GM23338 (cell line): ENCODE results near the gene VAT1. TPM values are rescaled to one million over a fixed set of nuclear protein-coding genes. Genes with fewer than 3 reads are reported as not detected.
A peak's percentile ranks its signal among the peaks of the same experiment; 100 is the strongest.

Experiments used
- ATAC-seq: fragments of 200-7000 bp; cut with Tn5 transposase; 3 replicates; pipeline ENCODE4 v1.9.1; 2020
- DNase-seq: peaks from one replicate; pipeline ENCODE4 v3.0.0-alpha.2; 2015; ENCODE audit warnings: low spot score
- H2AFZ ChIP-seq: fragments of 200-600 bp; sonication (generic); 2 replicates; pipeline ENCODE4 v1.8.0; 2016; ENCODE audit warnings: antibody characterized with exemption, mild to moderate bottlenecking, moderate library complexity
- H3F3A ChIP-seq: fragments of 200-600 bp; sonication (generic); replicated peaks from 2 replicates; pipeline ENCODE4 v1.8.0; 2017; ENCODE audit warnings: antibody characterized with exemption, mixed run types, low read depth
- H3K27ac ChIP-seq: fragments of 200-600 bp; sonication (generic); 2 replicates; pipeline ENCODE4 v1.6.1; 2016; ENCODE audit warnings: low read depth
- H3K27me3 ChIP-seq: fragments of 200-600 bp; sonication (generic); 2 replicates; pipeline ENCODE4 v1.8.0; 2016; ENCODE audit warnings: mild to moderate bottlenecking, mixed run types, moderate library complexity; ENCODE audit not compliant: insufficient read depth
- H3K36me3 ChIP-seq: fragments of 200-600 bp; sonication (generic); 2 replicates; pipeline ENCODE4 v1.8.0; 2016; ENCODE audit warnings: mild to moderate bottlenecking; ENCODE audit not compliant: insufficient read depth
- H3K4me1 ChIP-seq: fragments of 200-600 bp; sonication (generic); 2 replicates; pipeline ENCODE4 v1.8.0; 2016; ENCODE audit warnings: mild to moderate bottlenecking, moderate library complexity; ENCODE audit not compliant: insufficient read depth
- H3K4me2 ChIP-seq: fragments of 200-600 bp; sonication (generic); 2 replicates; pipeline ENCODE4 v1.7.1; 2017; ENCODE audit warnings: mixed run types
- H3K4me3 ChIP-seq: fragments of 200-600 bp; sonication (generic); 2 replicates; pipeline ENCODE4 v1.6.1; 2016; ENCODE audit warnings: mixed run types
- H3K79me2 ChIP-seq: fragments of 200-600 bp; sonication (generic); replicated peaks from 2 replicates; pipeline ENCODE4 v1.8.0; 2017; ENCODE audit warnings: mild to moderate bottlenecking; ENCODE audit not compliant: insufficient read depth
- H3K9me2 ChIP-seq: fragments of 200-600 bp; sonication (generic); 2 replicates; pipeline ENCODE4 v1.8.0; 2017; ENCODE audit not compliant: insufficient read depth
- H4K20me1 ChIP-seq: fragments of 200-600 bp; sonication (generic); replicated peaks from 2 replicates; pipeline ENCODE4 v1.8.0; 2017; ENCODE audit warnings: mild to moderate bottlenecking; ENCODE audit not compliant: insufficient read depth
- H3K27ac Mint-ChIP-seq: 2 replicates; pipeline ENCODE4 v1.8.0; 2020; ENCODE audit warnings: inconsistent platforms, mild to moderate bottlenecking, moderate library complexity, mixed read lengths
- H3K27me3 Mint-ChIP-seq: 3 replicates; pipeline ENCODE4 v1.8.0; 2022; ENCODE audit warnings: low read depth, mild to moderate bottlenecking, moderate library complexity, mixed read lengths, inconsistent platforms; ENCODE audit not compliant: insufficient read depth, poor library complexity
- H3K36me3 Mint-ChIP-seq: 3 replicates; pipeline ENCODE4 v1.8.0; 2021; ENCODE audit warnings: low read depth, mild to moderate bottlenecking, inconsistent platforms, moderate library complexity, mixed read lengths
- H3K4me1 Mint-ChIP-seq: 3 replicates; pipeline ENCODE4 v1.8.0; 2020; ENCODE audit warnings: mild to moderate bottlenecking, inconsistent platforms, mixed read lengths
- H3K4me3 Mint-ChIP-seq: 3 replicates; pipeline ENCODE4 v1.8.0; 2021; ENCODE audit warnings: moderate library complexity, mild to moderate bottlenecking, inconsistent platforms, mixed read lengths
- H3K9me3 Mint-ChIP-seq: 3 replicates; pipeline ENCODE4 v1.8.0; 2020; ENCODE audit warnings: moderate library complexity, mild to moderate bottlenecking, inconsistent platforms, mixed read lengths
- CREB1 ChIP-seq: fragments of 250-450 bp; sonication (Bioruptor Pico); IDR thresholded peaks from 2 replicates; pipeline ENCODE4 v1.5.0; 2020; ENCODE audit warnings: low read depth, mild to moderate bottlenecking, moderate library complexity
- CTCF ChIP-seq, 2 experiments: fragments of 200-600 bp in 1 of 2; sonication (generic) in 1 of 2; conservative IDR thresholded peaks; 2 replicates each; pipeline versions ENCODE4 v1.5.1 to v1.6.1; 2016 to 2017; ENCODE audit warnings: antibody characterized with exemption in 2 of 2, low read depth in 2 of 2, mild to moderate bottlenecking in 2 of 2, moderate library complexity in 1 of 2
- EZH2 ChIP-seq: fragments of 200-600 bp; sonication (generic); IDR thresholded peaks from one replicate; pipeline ENCODE4 v1.8.0; 2017; ENCODE audit warnings: antibody characterized with exemption, mild to moderate bottlenecking, low read depth; ENCODE audit not compliant: unreplicated experiment
- NANOG ChIP-seq: IDR thresholded peaks from 2 replicates; pipeline ENCODE4 v1.6.1; 2016; ENCODE audit warnings: antibody characterized with exemption, borderline replicate concordance
- POLR2AphosphoS5 ChIP-seq: IDR thresholded peaks from 2 replicates; pipeline ENCODE4 v1.6.1; 2016; ENCODE audit warnings: antibody characterized with exemption, low read depth
- REST ChIP-seq: IDR thresholded peaks from one replicate; pipeline ENCODE4 v1.6.1; 2018; ENCODE audit warnings: antibody characterized with exemption; ENCODE audit not compliant: unreplicated experiment
- ZNF114 ChIP-seq: fragments of 250-450 bp; sonication (Bioruptor Pico); IDR thresholded peaks from 2 replicates; pipeline ENCODE4 v1.5.0; 2020; ENCODE audit warnings: mild to moderate bottlenecking, moderate library complexity
- polyA plus RNA-seq: library from polyadenylated mRNA; unstranded; fragments of >200 nt; fragmentation: Nextera tagmentation; extraction: Ambion mirVana; gene quantifications from 2 replicates; pipeline ENCODE4 v1.2.1, GENCODE V29; 2016
- total RNA-seq: library from RNA; depleted of rRNA; stranded (reverse); fragments of >200 nt; shearing (Covaris generic); gene quantifications from 2 replicates; pipeline ENCODE4 v1.2.3, GENCODE V29; 2014

Gene VAT1
- total and polyA plus RNA-seq, 2 experiments from 2014 or later: 233 to 300 TPM

- Mint-ChIP-seq H3K36me3 (peaks cover 32% of the 10 kb centered on the region), H3K9me3 (no peaks in the 10 kb centered on the region), H3K4me1 (peaks cover 18% of the 10 kb centered on the region), H3K27me3 (peaks cover 1% of the 10 kb centered on the region), H3K4me3 (no peak overlapping the region), H3K27ac (peak overlapping the region; percentile 86; the same call in 1 of the 2 replicates)
- H3K4me3 ChIP-seq: no peak overlapping the region
- no peaks in the 10 kb centered on the region for H4K20me1 ChIP-seq
- no peak for DNase-seq
- peaks cover 12% of the 10 kb centered on the region for H3K4me1 ChIP-seq
- peaks cover 7% of the 10 kb centered on the region; the same call in 1 of the 2 replicates for H3K36me3 ChIP-seq
- TF ChIP-seq CREB1 (CRISPR knock-in tag) (no peak), EZH2 (no peak), ZNF114 (CRISPR knock-in tag) (no peak), POLR2AphosphoS5 (no peak), REST (no peak)
- H3K27me3 ChIP-seq: no peaks in the 10 kb centered on the region
- no peak for ATAC-seq
- no peak overlapping the region for H2AFZ ChIP-seq
- peaks cover 10% of the 10 kb centered on the region for H3F3A ChIP-seq
- H3K4me2 ChIP-seq: no peak overlapping the region
- H3K27ac ChIP-seq: peak overlapping the region; percentile 56
- no peaks in the 10 kb centered on the region for H3K9me2 ChIP-seq
- H3K79me2 ChIP-seq: no peaks in the 10 kb centered on the region
Measured at GRCh38 chr17:43068570-43069367, 46.6 kb upstream of the VAT1 start.

GRCh38 chr17:43062984-43063638 is 40.9 kb upstream of the VAT1 start:
- peaks cover 10% of the 10 kb centered on the region for H3K27me3 Mint-ChIP-seq
- peak; percentile 57 for ATAC-seq
- TF ChIP-seq NANOG (peak; percentile 69; the same call in 1 of the 2 replicates), CTCF (conservative IDR thresholded peaks at IDR 0.05; ENCODE audit: low read depth in 2 of 2) (no peak)
- Histone ChIP-seq H3K4me2 (peak overlapping the region; percentile 25; the same call in 1 of the 2 replicates), H3K79me2 (no peaks in the 10 kb centered on the region), H3K4me1 (peaks cover 32% of the 10 kb centered on the region), H3K36me3 (no peaks in the 10 kb centered on the region), H3F3A (peaks cover 3% of the 10 kb centered on the region; the same call in 1 of the 2 replicates), H3K27ac (peak overlapping the region; percentile 39), H3K9me2 (no peaks in the 10 kb centered on the region), H4K20me1 (no peaks in the 10 kb centered on the region), H3K27me3 (no peaks in the 10 kb centered on the region), H2AFZ (no peak overlapping the region), H3K4me3 (no peak overlapping the region)
- peak overlapping the region; percentile 57 for H3K27ac Mint-ChIP-seq
- peak; percentile 18 for DNase-seq
- H3K4me3 Mint-ChIP-seq: no peak overlapping the region; the same call in 2 of the 3 replicates
- H3K4me1 Mint-ChIP-seq: peaks cover 24% of the 10 kb centered on the region
- peaks cover 33% of the 10 kb centered on the region for H3K36me3 Mint-ChIP-seq
- no peaks in the 10 kb centered on the region for H3K9me3 Mint-ChIP-seq
